ENCODE data around the gene FBXL3. TPM values are rescaled to one million over a fixed set of nuclear protein-coding genes. Genes with fewer than 3 reads are reported as not detected.
A peak's percentile ranks its signal among the peaks of the same experiment; 100 is the strongest.
"Not testable (repeated sequence)": the region's sequence is repeated elsewhere in the genome, so short reads cannot be mapped to it uniquely, and the experiment has no call there.

Gene FBXL3
- total and polyA plus RNA-seq, 4 donors, result 18.7 to 90.6 (median 35.2) TPM

- DNase-seq (no peak), ATAC-seq (ENCODE audit: insufficient read depth, low FRiP score) (no peak)
- peaks cover 0 to 23% (median 2%) of the 10 kb centered on the region in 5 donors for H3K4me1 ChIP-seq (ENCODE audit: control insufficient read depth in 5 of 5, insufficient read depth in 5 of 5, low read length in 5 of 5)
- TF ChIP-seq CTCF (IDR thresholded peaks at IDR 0.05; ENCODE audit: control extremely low read depth, extremely low read depth), result no peak
- H3K36me3 ChIP-seq (ENCODE audit: control insufficient read depth in 4 of 4, insufficient read depth in 4 of 4, low read length in 4 of 4), result peaks cover 17 to 58% (median 46%) of the 10 kb centered on the region in 4 donors
- no peak overlapping the region for H3K27ac ChIP-seq (ENCODE audit: low read depth in 1 of 2, low read length in 1 of 2)
- 90 to 99% methylated on average over 2 of the region's 2 CpGs for WGBS, 2 donors
- H3K27me3 ChIP-seq (ENCODE audit: control insufficient read depth in 3 of 3, insufficient read depth in 3 of 3, low read length in 2 of 3), result no peaks in the 10 kb centered on the region
- H3K4me3 ChIP-seq, result no peak overlapping the region
- H3K9me3 ChIP-seq (ENCODE audit: control insufficient read depth in 4 of 4, insufficient read depth in 3 of 4, low read length in 3 of 4), result no peaks in the 10 kb centered on the region
- H3K9ac ChIP-seq (ENCODE audit: insufficient read depth in 1 of 2, low read length in 2 of 2), result no peak overlapping the region
Measured at GRCh38 chr13:77014906-77015685, 11.9 kb downstream of the FBXL3 start.

DNA sequence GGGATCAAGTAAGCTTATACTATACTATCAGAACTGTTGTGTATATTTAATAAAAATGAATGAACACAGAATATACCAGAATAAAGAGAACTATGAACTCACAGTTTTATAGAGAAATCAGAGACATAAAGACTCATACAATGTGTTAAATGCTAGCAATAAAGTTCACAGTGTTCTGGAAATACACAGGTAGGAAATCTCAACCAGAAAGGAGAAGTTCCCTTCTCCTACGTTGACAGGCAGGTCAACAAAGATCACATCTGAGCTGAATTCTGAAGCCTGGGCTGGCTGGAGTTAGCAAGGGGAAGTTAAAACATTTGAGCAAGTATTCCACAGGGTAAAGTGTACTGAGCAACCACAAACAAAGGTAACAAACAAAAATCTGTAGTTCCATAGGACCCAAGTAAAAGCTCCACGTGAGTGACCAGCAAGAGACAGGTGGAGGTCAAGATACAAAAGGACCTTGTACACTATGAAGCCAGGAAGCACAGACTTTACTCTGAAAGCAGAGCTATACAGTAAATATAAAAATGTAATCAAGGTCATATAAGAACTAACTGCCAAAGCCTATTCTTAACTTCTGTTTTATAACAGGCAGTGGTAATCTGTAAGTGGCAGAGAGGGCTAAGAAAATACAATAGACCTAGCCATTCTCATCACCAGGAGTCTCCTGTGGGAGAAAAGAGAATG, 13.0 kb downstream of the FBXL3 start:
- DNase-seq, result no peak
- peaks cover 0 to 20% (median under 1%) of the 10 kb centered on the region in 5 donors for H3K4me1 ChIP-seq (ENCODE audit: control insufficient read depth in 5 of 5, insufficient read depth in 5 of 5, low read length in 5 of 5)
- no peak for TF ChIP-seq CTCF (IDR thresholded peaks at IDR 0.05; ENCODE audit: control extremely low read depth, extremely low read depth)
- H3K27me3 ChIP-seq (ENCODE audit: control insufficient read depth in 3 of 3, insufficient read depth in 3 of 3, low read length in 2 of 3), result no peaks in the 10 kb centered on the region
- H3K9ac ChIP-seq (ENCODE audit: insufficient read depth in 1 of 2, low read length in 2 of 2), result no peak overlapping the region
- WGBS, 2 donors, result 54 to 77% methylated on average over 2 of the region's 2 CpGs
- peak overlapping the region in 1 of 2 donors; percentile 29 for H3K27ac ChIP-seq (ENCODE audit: low read depth in 1 of 2, low read length in 1 of 2)
- peaks cover 19 to 68% (median 47%) of the 10 kb centered on the region in 4 donors for H3K36me3 ChIP-seq (ENCODE audit: control insufficient read depth in 4 of 4, insufficient read depth in 4 of 4, low read length in 4 of 4)
- no peak for ATAC-seq (ENCODE audit: insufficient read depth, low FRiP score)
- H3K9me3 ChIP-seq (ENCODE audit: control insufficient read depth in 4 of 4, insufficient read depth in 3 of 4, low read length in 3 of 4), result no peaks in the 10 kb centered on the region
- no peak overlapping the region for H3K4me3 ChIP-seq

DNA sequence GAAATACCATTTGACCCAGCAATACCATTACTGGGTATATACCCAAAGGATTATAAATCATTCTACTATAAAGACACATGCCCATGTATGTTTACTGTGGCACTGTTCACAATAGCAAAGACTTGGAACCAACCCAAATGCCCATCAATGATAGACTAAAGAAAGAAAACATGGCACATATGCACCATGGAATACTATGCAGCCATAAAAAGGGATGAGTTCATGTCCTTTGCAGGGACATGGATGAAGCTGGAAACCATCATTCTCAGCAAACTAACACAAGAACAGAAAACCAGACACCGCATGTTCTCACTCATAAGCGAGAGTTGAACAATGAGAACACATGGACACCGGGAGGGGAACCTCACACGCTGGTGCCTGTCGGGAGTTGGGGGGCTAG, 17.2 kb downstream of the FBXL3 start:
- not testable (repeated sequence) for H3K9me3 ChIP-seq (ENCODE audit: control insufficient read depth in 4 of 4, insufficient read depth in 3 of 4, low read length in 3 of 4); DNase-seq; H3K9ac ChIP-seq (ENCODE audit: insufficient read depth in 1 of 2, low read length in 2 of 2); H3K27ac ChIP-seq (ENCODE audit: low read depth in 1 of 2, low read length in 1 of 2); H3K27me3 ChIP-seq (ENCODE audit: control insufficient read depth in 3 of 3, insufficient read depth in 3 of 3, low read length in 2 of 3); ATAC-seq (ENCODE audit: insufficient read depth, low FRiP score); H3K4me3 ChIP-seq
- WGBS, 2 donors, result 86 to 97% methylated on average over 5 of the region's 5 CpGs
- Histone ChIP-seq H3K4me1 (ENCODE audit: control insufficient read depth in 5 of 5, insufficient read depth in 5 of 5, low read length in 5 of 5) (peaks cover 0 to 10% (median 0%) of the 10 kb centered on the region in 5 donors), H3K36me3 (ENCODE audit: control insufficient read depth in 4 of 4, insufficient read depth in 4 of 4, low read length in 4 of 4) (peaks cover 24 to 61% (median 46%) of the 10 kb centered on the region in 4 donors)

DNA sequence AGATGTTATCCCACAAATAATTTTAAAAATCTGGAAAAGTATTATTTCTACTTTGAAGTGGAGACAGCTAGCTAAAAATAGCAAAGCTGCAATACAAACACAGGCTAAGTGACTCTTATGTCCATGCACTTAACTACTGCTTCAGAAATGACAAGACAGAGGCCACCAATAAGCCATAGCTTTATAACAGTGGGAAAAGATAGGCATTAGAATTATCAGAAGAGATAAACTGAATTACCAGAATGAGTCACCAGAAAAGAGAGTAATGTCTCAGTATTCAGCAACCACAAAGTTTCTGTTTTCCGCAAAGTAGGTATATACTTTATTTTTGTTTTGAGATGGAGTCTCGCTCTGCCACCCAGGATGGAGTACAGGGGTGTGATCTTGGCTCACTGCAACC, 17.9 kb downstream of the FBXL3 start:
- Histone ChIP-seq H3K9me3 (ENCODE audit: control insufficient read depth in 4 of 4, insufficient read depth in 3 of 4, low read length in 3 of 4) (no peaks in the 10 kb centered on the region), H3K27me3 (ENCODE audit: control insufficient read depth in 3 of 3, insufficient read depth in 3 of 3, low read length in 2 of 3) (no peaks in the 10 kb centered on the region), H3K4me1 (ENCODE audit: control insufficient read depth in 5 of 5, insufficient read depth in 5 of 5, low read length in 5 of 5) (peaks cover 0 to 5% (median 0%) of the 10 kb centered on the region in 5 donors), H3K27ac (ENCODE audit: low read depth in 1 of 2, low read length in 1 of 2) (no peak overlapping the region), H3K4me3 (no peak overlapping the region), H3K9ac (ENCODE audit: insufficient read depth in 1 of 2, low read length in 2 of 2) (no peak overlapping the region), H3K36me3 (ENCODE audit: control insufficient read depth in 4 of 4, insufficient read depth in 4 of 4, low read length in 4 of 4) (peaks cover 23 to 58% (median 41%) of the 10 kb centered on the region in 4 donors)
- WGBS, 2 donors, result 87 to 91% methylated on average over 2 of the region's 2 CpGs
- DNase-seq (no peak), ATAC-seq (ENCODE audit: insufficient read depth, low FRiP score) (no peak)
- TF ChIP-seq CTCF (IDR thresholded peaks at IDR 0.05; ENCODE audit: control extremely low read depth, extremely low read depth), result no peak

- ATAC-seq (ENCODE audit: insufficient read depth, low FRiP score); H3K4me3 ChIP-seq; H3K9ac ChIP-seq (ENCODE audit: insufficient read depth in 1 of 2, low read length in 2 of 2); H3K27ac ChIP-seq (ENCODE audit: low read depth in 1 of 2, low read length in 1 of 2); H3K9me3 ChIP-seq (ENCODE audit: control insufficient read depth in 4 of 4, insufficient read depth in 3 of 4, low read length in 3 of 4); DNase-seq; H3K27me3 ChIP-seq (ENCODE audit: control insufficient read depth in 3 of 3, insufficient read depth in 3 of 3, low read length in 2 of 3); H3K4me1 ChIP-seq (ENCODE audit: control insufficient read depth in 5 of 5, insufficient read depth in 5 of 5, low read length in 5 of 5): not testable (repeated sequence)
- WGBS, 2 donors, result 92 to 97% methylated on average over 4 of the region's 4 CpGs
- H3K36me3 ChIP-seq (ENCODE audit: control insufficient read depth in 4 of 4, insufficient read depth in 4 of 4, low read length in 4 of 4), result peaks cover 20 to 52% (median 36%) of the 10 kb centered on the region in 4 donors
Measured at GRCh38 chr13:77008337-77008736, 18.6 kb downstream of the FBXL3 start.
